SK-N-SH (cell line): ENCODE measurements around the gene GPR155.

Source experiments
- EZH2phosphoT487 ChIP-seq: fragments of 200-600 bp; sonication (generic); IDR thresholded peaks from 2 replicates; pipeline ENCODE4 v1.6.1; 2017; ENCODE audit warnings: low read depth, mixed run types, mild to moderate bottlenecking, antibody characterized with exemption, moderate library complexity, borderline replicate concordance
- RAD21 ChIP-seq: IDR thresholded peaks from 2 replicates; pipeline ENCODE4 v1.6.1; 2012; ENCODE audit warnings: mild to moderate bottlenecking, low read length
- SMC3 ChIP-seq: IDR thresholded peaks from 2 replicates; pipeline ENCODE4 v1.6.1; 2012; ENCODE audit warnings: low read depth, low read length, improper control_type of control experiment
- TCF12 ChIP-seq: IDR thresholded peaks from 2 replicates; pipeline ENCODE4 v1.4.0; 2012

GRCh38 chr2:174527101-174527721, 40.4 kb upstream of the GPR155 start:
- TF ChIP-seq RAD21 (no peak), SMC3 (no peak), EZH2phosphoT487 (no peak), TCF12 (no peak)
